Measurements from ENCODE around the gene TRPV3.
"Not testable (repeated sequence)": the region's sequence is repeated elsewhere in the genome, so short reads cannot be mapped to it uniquely, and the experiment has no call there.

The TRPV3 gene

DNA sequence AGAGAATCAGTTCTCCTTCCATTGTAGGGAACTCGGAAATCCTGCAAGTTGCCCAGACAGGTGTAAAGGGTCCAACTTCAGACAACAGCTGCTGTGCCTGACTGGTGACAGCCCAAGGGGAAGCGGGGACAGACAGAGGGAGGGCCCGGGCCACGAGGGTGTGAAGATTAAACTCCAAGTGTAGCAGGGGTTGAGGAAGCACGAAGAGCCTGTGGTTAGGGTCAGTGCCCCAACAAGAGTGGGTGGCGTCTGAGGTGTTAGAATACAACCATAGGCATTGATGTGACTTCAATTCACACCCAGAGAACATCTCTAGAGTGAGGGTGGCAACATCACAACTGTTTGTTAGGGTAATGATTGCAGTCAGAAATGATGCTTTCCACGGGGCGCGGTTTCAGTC, 42.7 kb downstream of the TRPV3 start:
- Histone ChIP-seq H3K27me3 (ENCODE audit: control insufficient read depth, low read length) (no peaks in the 10 kb centered on the region), H3K36me3 (ENCODE audit: control insufficient read depth, low read length) (no peaks in the 10 kb centered on the region), H3K4me3 (ENCODE audit: low read length) (no peak overlapping the region), H3F3A (ENCODE audit: control insufficient read depth, insufficient read depth) (no peaks in the 10 kb centered on the region), H3K4me2 (ENCODE audit: low read length) (no peak overlapping the region), H3K4me1 (ENCODE audit: control insufficient read depth, low read length) (no peaks in the 10 kb centered on the region), H3K27ac (ENCODE audit: low read depth, low read length) (no peak overlapping the region), H4K20me1 (ENCODE audit: control insufficient read depth, insufficient read depth, low read depth, low read length) (no peaks in the 10 kb centered on the region), H3K79me2 (ENCODE audit: control insufficient read depth, low read length) (no peaks in the 10 kb centered on the region), H3K9me2 (replicated peaks; ENCODE audit: control insufficient read depth, low read length) (no peaks in the 10 kb centered on the region), H3K9me3 (ENCODE audit: control insufficient read depth, insufficient read depth, low read length) (no peaks in the 10 kb centered on the region)
- TF ChIP-seq EZH2phosphoT487 (IDR thresholded peaks at IDR 0.05; ENCODE audit: borderline replicate concordance, low read length) = no peak
- TF ChIP-seq, protein P1, sequence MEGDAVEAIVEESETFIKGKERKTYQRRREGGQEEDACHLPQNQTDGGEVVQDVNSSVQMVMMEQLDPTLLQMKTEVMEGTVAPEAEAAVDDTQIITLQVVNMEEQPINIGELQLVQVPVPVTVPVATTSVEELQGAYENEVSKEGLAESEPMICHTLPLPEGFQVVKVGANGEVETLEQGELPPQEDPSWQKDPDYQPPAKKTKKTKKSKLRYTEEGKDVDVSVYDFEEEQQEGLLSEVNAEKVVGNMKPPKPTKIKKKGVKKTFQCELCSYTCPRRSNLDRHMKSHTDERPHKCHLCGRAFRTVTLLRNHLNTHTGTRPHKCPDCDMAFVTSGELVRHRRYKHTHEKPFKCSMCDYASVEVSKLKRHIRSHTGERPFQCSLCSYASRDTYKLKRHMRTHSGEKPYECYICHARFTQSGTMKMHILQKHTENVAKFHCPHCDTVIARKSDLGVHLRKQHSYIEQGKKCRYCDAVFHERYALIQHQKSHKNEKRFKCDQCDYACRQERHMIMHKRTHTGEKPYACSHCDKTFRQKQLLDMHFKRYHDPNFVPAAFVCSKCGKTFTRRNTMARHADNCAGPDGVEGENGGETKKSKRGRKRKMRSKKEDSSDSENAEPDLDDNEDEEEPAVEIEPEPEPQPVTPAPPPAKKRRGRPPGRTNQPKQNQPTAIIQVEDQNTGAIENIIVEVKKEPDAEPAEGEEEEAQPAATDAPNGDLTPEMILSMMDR (IDR thresholded peaks at IDR 0.05; ENCODE audit: low read depth, low read length, poor library complexity, severe bottlenecking) = no peak

DNA sequence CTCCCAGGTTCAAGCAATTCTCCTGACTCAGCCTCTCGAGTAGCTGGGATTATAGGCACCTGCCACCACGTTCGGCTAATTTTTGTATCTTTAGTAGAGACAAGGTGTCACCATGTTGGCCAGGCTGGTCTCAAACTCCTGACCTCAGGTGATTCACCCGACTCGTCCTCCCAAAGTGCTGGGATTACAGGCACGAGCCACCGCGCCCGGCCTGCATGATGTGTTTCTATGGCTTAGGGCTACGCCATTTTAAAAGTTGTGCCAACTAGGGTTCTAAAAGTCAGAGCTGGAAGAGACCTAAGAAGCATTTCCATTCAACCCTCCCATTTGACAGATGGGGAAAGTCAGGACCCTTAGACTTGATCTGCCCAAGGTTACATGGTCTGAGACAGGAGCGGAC, 43.4 kb downstream of the TRPV3 start:
- H3K79me2 ChIP-seq (ENCODE audit: control insufficient read depth, low read length); H3K4me3 ChIP-seq (ENCODE audit: low read length); H3K27me3 ChIP-seq (ENCODE audit: control insufficient read depth, low read length); H3K4me1 ChIP-seq (ENCODE audit: control insufficient read depth, low read length); H3K4me2 ChIP-seq (ENCODE audit: low read length); H3K9me2 ChIP-seq (replicated peaks; ENCODE audit: control insufficient read depth, low read length); H3K36me3 ChIP-seq (ENCODE audit: control insufficient read depth, low read length); H3K9me3 ChIP-seq (ENCODE audit: control insufficient read depth, insufficient read depth, low read length); H4K20me1 ChIP-seq (ENCODE audit: control insufficient read depth, insufficient read depth, low read depth, low read length); H3K27ac ChIP-seq (ENCODE audit: low read depth, low read length); H3F3A ChIP-seq (ENCODE audit: control insufficient read depth, insufficient read depth): not testable (repeated sequence)

DNA sequence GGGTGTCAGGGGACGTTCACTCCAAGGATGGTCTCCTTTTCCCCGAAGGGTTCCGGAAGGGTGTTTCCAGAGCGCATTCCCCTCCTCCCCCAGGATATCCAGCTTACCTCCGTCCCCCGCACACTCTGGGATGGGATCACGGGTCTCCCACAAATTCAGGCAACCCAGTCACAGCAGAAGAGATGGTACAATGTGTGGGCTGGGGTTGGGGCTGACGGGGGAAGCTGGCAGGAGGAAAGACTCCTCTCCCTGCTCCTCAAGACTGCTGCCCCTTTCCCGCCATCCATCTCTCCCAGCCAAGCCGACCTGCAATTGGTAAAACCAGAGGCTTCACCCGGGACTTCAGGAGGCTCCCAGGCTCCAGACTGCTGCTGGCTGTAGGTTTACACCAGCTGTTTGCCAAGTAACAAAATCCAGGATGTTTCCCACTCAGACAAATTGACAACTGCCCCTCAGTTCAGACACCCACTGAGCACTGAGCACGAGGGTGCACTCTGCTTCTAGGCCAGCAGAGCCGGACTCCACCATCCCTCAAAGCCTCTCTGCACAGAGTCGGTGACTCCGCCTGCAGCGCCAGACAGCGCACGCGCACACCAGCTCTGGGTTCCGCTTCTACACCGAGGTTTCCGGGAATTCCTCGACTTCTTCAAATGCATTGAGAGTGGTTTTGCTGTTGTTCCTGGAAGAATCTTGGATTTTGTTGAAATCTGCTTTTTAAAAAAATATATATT, 44.1 kb downstream of the TRPV3 start:
- Histone ChIP-seq H3K27ac (ENCODE audit: low read depth, low read length) (no peak overlapping the region), H4K20me1 (ENCODE audit: control insufficient read depth, insufficient read depth, low read depth, low read length) (no peaks in the 10 kb centered on the region), H3F3A (ENCODE audit: control insufficient read depth, insufficient read depth) (no peaks in the 10 kb centered on the region), H3K4me1 (ENCODE audit: control insufficient read depth, low read length) (no peaks in the 10 kb centered on the region), H3K4me3 (ENCODE audit: low read length) (no peak overlapping the region), H3K27me3 (ENCODE audit: control insufficient read depth, low read length) (no peaks in the 10 kb centered on the region), H3K36me3 (ENCODE audit: control insufficient read depth, low read length) (no peaks in the 10 kb centered on the region), H3K9me2 (replicated peaks; ENCODE audit: control insufficient read depth, low read length) (no peaks in the 10 kb centered on the region), H3K4me2 (ENCODE audit: low read length) (no peak overlapping the region), H3K9me3 (ENCODE audit: control insufficient read depth, insufficient read depth, low read length) (no peaks in the 10 kb centered on the region), H3K79me2 (ENCODE audit: control insufficient read depth, low read length) (no peaks in the 10 kb centered on the region)
- TF ChIP-seq, protein P1 (IDR thresholded peaks at IDR 0.05; ENCODE audit: low read depth, low read length, poor library complexity, severe bottlenecking) = no peak
- no peak for TF ChIP-seq EZH2phosphoT487 (IDR thresholded peaks at IDR 0.05; ENCODE audit: borderline replicate concordance, low read length)

DNA sequence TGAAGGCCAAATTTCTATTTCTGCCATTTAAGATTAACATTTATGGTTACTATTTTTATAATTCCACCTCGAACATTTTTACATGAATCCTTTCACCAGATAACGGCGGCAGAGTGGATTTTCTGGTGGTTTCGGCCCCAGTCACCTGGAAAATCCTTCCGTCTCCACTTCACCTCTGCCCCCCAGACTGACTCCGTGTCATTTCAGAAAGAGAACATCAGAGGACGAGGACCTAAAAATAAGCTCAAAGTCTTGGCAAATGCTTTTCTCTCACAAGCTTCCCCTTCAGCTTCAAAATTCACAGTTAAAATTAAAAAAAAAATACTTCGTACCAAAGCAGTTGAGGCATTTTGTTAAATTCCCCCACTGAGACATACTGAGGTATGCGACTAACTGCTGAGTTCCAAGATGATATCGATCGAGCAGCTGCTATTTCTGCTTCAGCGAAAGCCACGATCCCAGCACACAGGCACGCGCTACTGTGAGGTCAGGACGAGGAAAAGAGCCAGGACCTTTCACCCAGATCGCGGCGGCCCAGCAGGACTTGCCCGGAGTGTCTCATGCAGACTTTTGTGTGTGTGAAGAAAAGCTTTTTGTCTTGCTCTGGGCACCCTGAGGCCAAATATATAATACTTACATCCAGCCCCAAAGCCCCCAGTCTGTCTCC, 45.0 kb downstream of the TRPV3 start:
- Histone ChIP-seq H3K9me2 (replicated peaks; ENCODE audit: control insufficient read depth, low read length) (no peaks in the 10 kb centered on the region), H3F3A (ENCODE audit: control insufficient read depth, insufficient read depth) (no peaks in the 10 kb centered on the region), H3K79me2 (ENCODE audit: control insufficient read depth, low read length) (no peaks in the 10 kb centered on the region), H4K20me1 (ENCODE audit: control insufficient read depth, insufficient read depth, low read depth, low read length) (no peaks in the 10 kb centered on the region), H3K4me1 (ENCODE audit: control insufficient read depth, low read length) (no peaks in the 10 kb centered on the region), H3K27ac (ENCODE audit: low read depth, low read length) (no peak overlapping the region), H3K9me3 (ENCODE audit: control insufficient read depth, insufficient read depth, low read length) (no peaks in the 10 kb centered on the region), H3K36me3 (ENCODE audit: control insufficient read depth, low read length) (no peaks in the 10 kb centered on the region), H3K4me3 (ENCODE audit: low read length) (no peak overlapping the region), H3K4me2 (ENCODE audit: low read length) (no peak overlapping the region), H3K27me3 (ENCODE audit: control insufficient read depth, low read length) (no peaks in the 10 kb centered on the region)
- no peak for TF ChIP-seq EZH2phosphoT487 (IDR thresholded peaks at IDR 0.05; ENCODE audit: borderline replicate concordance, low read length)
- TF ChIP-seq, protein P1 (IDR thresholded peaks at IDR 0.05; ENCODE audit: low read depth, low read length, poor library complexity, severe bottlenecking) = no peak
